ENCODE data around the gene PICK1.

DNA sequence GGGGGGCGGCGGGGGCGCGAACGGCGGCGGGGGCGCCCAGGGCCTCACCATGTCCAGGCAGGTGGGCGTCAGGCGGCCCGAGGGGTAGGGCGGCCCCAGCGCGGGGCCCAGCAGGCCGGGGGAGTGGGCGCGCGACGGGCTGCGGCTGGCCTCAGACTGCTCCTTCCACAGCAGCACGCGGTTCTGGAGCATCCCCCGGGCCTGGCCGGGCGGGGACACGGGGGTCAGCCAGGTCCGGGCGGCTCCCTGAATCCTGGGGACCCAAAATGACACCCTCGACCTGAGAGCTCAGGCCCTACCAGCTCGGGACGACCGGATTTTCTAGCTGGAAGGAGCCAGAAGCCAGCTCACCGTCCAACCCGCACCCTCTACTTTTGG, 32.3 kb downstream of the PICK1 start:
- TF ChIP-seq, protein P1, sequence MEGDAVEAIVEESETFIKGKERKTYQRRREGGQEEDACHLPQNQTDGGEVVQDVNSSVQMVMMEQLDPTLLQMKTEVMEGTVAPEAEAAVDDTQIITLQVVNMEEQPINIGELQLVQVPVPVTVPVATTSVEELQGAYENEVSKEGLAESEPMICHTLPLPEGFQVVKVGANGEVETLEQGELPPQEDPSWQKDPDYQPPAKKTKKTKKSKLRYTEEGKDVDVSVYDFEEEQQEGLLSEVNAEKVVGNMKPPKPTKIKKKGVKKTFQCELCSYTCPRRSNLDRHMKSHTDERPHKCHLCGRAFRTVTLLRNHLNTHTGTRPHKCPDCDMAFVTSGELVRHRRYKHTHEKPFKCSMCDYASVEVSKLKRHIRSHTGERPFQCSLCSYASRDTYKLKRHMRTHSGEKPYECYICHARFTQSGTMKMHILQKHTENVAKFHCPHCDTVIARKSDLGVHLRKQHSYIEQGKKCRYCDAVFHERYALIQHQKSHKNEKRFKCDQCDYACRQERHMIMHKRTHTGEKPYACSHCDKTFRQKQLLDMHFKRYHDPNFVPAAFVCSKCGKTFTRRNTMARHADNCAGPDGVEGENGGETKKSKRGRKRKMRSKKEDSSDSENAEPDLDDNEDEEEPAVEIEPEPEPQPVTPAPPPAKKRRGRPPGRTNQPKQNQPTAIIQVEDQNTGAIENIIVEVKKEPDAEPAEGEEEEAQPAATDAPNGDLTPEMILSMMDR (conservative IDR thresholded peaks at IDR 0.05), result no peak
- TF ChIP-seq ZFX (IDR thresholded peaks at IDR 0.05), result no peak
